T-helper 2 cell treated with Interferon-gamma antibody and Interleukin-4, amounts not matched to agents 100 ng/mL and 5 ng/mL, for 36 hours (primary cell): ENCODE measurements around the gene TMEM182. TPM values are rescaled to one million over a fixed set of nuclear protein-coding genes. Genes with fewer than 3 reads are reported as not detected.

ENCODE experiments used
- intact Hi-C: fragments of 100-400 bp; cut with micrococcal nuclease; formaldehyde crosslinking; loops from one replicate; pipeline ENCODE4 v1.15.1; 2023
- total RNA-seq: library from RNA; stranded (reverse); gene quantifications from 2 replicates; pipeline ENCODE4 v1.2.3, GENCODE V29; 2022

The TMEM182 gene, protein sequence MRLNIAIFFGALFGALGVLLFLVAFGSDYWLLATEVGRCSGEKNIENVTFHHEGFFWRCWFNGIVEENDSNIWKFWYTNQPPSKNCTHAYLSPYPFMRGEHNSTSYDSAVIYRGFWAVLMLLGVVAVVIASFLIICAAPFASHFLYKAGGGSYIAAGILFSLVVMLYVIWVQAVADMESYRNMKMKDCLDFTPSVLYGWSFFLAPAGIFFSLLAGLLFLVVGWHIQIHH
- total RNA-seq: 2.3 and 3.2 TPM in 2 replicates

DNA sequence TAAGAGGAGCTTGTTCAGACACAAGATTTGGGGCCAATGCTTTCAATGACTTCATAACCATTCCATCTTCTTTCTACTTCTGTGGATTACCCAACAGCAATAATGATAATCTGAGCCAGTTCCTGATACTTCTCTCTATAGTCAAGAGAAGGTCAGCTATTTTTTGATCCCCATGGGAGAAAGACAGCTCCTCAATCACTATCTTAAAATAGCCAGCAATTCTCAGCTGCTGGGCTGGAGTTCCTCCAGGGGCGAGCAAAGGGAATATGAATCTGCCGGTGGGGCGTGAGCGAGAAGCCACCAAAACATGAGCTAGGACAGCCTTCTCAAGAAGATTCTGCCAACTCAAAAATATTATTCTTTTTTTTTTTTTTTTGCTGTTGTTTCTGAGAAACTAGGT lies at the start of gene TMEM182:
TSS of gene TMEM182 (plus strand) at position 269 of the 400 bp plus-strand sequence. CDS start 187 bp downstream, outside the sequence.
- intact Hi-C loops: no loop called here

DNA sequence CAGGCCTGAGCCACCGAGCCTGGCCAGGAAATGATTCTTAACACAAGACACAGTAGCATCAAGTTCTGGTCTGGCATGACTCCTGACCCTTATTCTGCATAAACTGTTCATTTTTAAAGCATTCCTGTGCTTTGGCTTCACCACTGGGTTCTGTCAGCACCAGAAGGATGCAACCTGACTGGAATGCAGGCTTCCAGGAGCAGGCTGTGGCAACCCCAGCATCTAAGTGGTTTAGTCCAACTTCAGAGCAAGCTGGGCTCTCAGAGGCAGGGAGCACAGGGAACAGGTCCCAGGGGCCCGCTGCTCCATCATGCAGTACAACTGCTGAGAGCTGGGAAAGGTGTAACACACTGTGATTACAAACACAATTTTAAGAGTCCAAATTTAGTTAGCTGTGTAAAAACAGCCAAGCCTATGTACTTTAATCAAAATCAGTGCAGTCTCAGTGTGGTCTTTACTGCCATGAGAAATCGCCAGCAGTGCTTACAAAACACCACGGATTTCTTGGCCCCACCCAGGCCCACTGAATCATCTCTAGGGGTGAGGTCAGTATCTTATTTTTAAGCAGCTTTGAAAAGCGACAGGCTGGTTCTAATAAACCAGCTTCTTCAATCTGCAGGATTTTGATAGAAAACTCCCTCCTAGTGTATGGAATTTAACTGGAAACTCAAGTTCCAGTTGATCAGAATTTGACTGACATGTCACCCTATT lies 44.4 kb upstream of the TMEM182 start:
- intact Hi-C loops: no loop called here

DNA sequence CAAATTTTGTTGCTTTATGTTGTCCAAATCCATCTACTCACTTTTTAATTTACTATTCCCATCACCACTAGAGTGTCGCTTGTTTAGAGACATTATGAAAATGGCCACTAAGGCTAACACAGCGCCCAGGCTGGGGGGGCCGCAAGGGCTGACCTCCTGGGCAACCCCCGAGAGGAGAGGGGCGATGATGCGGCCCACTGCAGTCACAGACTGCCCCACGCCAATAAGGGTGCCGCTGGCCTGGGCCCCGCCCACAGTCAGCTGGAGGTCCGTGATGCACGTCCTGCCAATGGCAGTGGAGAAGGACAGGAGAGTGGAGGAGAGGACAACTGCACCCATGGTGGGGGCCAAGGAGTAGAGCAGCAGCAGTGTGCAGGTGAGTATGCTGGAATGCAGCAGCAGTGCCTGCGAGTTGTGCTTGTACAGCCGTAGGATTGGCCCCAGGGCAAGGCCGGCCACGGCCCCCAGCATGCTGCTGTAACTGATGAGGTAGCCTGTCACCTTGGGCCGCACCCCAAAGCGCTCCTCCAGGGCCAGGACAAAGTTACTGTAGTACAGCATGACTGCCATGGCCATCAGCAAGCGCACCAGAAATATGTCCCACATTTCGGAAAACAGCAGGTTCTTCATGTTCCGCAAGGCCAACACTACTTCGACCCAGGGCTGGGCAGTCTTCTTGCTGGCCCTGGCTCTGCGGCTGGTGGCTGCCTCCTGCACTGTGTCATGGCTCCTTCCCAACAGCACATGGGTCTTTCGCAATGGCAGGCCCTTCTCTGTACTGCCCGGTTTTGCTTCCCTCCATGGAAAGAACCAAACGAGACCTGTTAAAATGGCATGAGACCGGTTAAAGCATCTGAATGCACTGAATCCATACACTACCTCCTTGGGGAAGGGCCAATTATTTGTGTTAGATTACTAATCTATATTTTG lies 43.2 kb upstream of the TMEM182 start:
- intact Hi-C loops: no loop called here

DNA sequence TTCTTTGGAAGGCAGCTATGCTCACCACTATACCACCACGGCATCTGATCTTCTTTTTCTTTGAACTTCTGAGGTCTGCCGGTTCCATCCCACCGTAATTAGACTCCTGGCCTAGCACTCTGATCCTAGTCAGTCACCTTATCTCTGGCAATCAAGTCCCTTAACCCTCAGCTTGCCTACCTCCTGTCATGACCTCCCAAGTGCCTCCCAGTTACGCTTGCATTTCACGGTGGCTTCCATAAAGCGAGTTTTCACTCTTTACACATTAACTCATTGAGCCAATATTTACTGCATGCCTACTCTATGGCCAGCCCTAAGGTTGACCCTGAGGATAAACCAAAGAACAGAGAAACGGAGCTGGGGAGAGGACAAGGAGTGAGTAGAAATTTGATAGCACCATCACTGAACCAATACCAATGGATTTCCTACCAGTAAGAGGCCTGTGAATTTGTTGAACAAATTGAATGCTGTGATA lies 37.8 kb upstream of the TMEM182 start:
- intact Hi-C loops: no loop called here

DNA sequence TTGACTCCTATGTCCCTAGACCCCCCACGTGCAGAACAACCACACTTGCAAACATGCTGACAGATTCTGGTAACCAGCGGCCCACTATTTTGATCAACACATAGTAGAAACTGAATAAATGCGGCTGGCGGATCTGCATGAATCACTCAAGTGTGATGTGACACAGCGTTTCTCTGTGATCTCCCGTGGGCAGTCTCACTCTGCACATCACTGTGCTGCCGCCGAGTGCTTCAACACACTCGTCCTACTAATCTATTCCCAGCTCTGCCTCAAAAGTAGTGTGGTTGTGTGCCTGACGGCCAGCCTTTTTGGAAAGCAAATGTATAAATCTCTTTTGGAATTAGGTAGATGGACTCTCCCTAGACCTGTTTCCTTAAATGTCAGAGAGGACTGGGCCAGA lies 37.3 kb upstream of the TMEM182 start:
- intact Hi-C loops: no loop called here

DNA sequence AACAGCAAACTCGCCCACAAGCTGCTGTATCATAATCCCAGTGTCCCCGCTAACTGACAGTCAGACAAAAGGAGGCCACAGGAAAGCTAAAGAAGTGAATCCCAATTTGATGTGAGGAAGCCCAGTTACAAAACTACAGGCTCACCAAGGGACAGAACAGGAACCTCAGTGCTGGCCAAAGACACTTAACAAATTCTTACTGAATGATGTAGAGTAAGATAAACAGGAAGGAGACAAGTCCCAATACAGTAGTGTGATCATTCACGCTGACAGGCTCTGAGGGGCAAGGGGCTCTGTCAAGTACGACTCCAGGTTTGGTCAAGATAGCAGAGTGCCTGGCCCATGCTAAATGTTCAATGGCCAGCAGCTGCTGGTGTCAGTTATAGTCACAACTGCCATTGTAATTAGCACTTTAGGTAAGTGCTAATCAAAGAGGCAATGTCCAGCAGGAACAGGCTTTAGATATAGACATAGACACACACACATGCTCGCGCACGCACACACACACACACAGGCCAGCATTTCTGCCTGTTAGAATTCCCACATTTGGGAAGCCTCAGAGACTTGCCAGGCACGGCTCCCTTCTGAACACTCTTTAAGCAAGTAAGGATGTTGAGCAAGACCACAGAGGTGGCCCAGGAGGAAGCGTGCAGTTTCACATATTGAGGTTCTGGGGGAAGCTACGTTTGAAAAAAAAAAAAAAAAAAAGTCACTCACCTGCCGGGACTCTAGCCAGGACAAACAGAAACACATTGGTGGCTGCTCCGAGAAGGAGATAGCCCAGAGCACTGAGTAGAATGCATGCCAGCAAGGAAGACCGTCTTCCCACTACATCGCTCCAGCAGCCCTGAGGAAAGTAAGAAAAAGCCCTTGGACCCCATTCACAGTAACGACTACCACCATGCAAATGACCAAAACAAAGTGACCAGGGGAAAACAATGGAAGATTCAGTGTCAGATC lies 35.4 kb upstream of the TMEM182 start:
- intact Hi-C loops: no loop called here

DNA sequence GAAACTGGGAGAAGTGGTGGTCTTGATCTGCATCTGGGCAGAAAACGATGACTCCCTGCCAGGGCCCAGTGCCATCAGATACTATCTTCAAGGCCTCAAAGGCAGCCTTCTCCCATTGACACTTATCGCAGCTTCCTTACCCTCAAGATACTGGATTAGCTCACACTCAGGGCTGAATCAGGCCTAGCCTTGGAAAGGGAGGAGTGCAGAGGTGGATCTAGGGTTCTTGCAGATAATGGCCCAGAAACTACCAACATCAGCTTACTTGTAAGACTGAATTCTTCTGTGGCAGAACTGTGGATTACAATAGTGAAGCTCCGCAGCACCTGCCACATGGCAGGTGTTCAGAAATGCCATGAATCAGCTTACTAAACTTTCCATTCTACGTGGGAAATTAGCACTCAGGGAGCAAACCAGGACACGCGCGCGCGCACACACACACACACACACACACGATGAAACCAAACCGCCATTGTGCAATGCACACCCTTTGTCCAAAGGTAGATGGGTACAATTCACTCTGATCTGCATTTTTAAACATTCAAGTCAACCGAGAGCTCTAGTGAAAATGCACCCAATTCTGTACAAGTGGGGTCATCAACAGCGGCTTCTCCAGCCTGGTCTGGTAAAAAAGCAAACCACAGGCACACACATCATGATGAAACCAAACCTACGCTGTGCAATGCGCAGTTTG lies 26.3 kb upstream of the TMEM182 start:
- intact Hi-C loops: loop anchor here (2.0 kb wide), 1 partner anchor 15 kb away; no protein-coding TSS in a partner anchor

DNA sequence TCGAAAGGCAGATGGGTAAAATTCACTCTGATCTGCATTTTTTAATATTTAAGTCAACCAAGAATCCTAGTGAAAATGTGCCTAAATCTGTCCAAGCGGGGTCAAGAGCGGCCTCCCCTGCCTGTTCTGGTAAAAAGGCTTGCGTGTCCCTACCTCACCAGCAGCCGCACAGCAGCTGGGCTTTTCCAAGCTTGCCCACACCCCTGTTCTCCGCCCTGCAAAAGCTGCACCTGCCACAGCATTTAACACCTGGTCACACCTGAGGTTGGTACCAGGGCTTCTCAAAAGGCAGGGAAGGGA lies 25.8 kb upstream of the TMEM182 start:
- intact Hi-C loops: loop anchor here (2.0 kb wide), 1 partner anchor 15 kb away; no protein-coding TSS in a partner anchor

DNA sequence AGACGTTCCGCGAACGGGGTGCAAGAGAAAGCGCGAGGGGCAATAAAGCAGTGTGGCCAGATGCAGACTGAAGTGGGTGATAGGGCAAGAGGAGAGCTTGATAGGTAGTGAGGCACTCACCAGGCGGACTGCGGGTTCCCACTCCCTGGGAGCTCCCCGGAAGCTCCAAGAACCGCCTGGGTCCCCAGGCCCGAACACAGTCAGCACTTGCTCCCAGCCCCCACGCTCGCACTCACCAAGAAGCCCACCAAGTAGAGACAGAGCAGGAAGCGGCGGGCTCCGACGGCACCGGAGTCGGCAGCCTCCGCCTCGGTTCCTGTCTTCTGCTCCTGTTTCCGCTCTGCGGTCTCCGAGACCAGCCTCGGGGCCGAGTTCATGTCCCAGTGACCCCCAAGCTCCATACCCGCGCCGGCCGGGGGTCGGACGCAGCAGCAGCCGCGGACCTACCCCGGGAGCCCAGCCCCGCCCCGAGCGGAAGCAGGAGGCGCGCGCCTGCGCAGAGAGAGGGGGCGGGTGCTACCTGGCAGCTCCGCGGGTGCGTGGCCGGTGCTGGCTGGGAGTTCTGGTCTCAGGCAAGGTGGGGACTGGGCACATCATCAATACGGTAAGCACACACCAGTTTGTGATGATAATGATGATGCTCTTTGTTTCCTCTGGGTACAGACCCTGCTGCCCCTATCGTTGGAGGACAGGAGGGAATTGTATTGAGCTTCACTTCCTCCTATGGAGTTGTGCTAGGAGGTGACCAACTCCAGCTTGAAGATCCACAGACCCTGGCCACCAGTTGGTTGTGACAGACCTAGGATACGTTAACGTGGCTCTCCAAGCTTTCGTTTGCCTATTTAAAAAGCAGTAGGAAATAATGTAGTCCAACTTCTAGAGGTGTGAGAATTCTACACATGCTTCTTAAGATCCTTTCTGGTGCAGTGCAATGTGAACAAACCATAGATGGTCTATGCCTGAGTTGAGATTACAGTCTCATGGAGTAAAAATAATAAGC lies 25.1 kb upstream of the TMEM182 start:
- intact Hi-C loops: loop anchor here (2.0 kb wide), 1 partner anchor 14 kb away; no protein-coding TSS in a partner anchor

DNA sequence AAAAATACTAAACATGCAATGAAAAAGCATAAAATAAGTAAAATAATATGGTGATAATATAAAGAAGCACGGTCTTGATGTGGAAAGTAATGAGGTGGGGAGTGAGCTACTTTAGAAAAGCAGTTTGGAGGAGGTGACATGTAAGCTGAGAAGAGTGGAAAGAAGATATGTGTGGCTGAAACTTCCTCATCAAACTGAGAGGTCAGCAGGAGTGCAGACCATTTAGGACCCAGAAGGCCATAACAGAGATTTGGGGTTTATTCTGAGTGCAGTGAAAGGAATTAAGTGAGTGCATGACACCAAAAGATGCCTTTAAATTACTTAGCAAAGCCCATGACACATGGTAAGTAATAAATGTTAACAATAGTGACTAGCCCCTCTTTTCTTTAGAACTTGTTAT lies 24.4 kb upstream of the TMEM182 start:
- intact Hi-C loops: loop anchor here (2.0 kb wide), 1 partner anchor 13 kb away; no protein-coding TSS in a partner anchor

DNA sequence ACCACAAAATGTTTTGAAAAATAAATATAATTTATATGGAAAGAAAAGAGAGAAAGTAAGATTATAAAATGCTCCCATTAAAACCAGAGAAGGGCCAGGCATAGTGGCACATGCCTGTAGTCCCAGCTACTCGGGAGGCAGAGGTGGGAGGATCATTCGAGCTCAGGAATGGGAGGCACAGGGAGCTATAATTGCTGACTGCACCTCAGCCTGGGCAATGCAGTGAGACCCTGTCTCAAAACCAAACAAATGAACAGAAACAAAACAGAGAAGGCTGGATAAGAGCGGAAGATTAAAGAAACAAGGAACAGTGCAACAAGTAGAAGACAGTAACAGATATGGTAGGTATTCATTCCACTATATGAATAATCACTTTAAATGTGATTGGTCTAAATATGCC lies 18.6 kb upstream of the TMEM182 start:
- intact Hi-C loops: no loop called here

DNA sequence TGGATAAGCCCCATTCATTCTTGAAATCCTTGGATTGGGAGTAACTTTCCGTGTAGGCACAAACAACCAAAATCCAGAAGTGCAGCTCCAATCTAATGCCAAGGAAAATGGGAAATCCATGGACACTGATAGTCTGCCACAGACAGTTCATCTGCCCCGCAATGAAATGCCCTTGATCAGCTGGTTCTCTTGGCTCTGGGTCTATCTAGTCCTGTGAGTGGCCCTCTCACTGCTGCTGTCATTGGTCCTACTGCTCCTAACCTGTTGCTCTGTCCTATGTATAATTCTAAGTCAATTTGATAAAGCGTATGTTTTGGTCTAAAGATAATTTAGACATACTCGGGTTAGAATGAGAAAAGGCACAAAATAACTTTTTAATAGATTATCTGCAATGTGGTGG lies 13.7 kb upstream of the TMEM182 start:
- intact Hi-C loops: no loop called here

DNA sequence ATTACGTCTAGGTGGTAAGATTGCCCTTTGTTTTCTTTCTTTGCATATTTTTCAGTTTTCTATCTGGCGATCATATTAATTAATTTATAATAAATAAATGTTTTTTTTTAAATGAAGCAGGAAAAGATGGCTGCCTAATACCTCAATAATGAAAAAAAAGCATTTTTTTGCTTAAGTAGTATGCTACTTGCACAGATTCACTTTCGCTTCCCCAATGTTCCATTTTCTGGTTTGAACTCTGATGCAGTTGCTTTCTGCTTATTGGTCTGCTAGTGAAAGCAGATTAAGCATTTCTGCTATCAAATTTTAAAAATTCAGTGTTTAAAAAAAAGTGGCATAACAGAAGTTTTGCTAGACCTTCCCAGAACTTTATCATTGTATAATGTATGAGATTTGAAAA lies 11.9 kb upstream of the TMEM182 start:
- intact Hi-C loops: loop anchor here (2.0 kb wide), 1 partner anchor 13 kb away; a partner anchor contains a TSS

DNA sequence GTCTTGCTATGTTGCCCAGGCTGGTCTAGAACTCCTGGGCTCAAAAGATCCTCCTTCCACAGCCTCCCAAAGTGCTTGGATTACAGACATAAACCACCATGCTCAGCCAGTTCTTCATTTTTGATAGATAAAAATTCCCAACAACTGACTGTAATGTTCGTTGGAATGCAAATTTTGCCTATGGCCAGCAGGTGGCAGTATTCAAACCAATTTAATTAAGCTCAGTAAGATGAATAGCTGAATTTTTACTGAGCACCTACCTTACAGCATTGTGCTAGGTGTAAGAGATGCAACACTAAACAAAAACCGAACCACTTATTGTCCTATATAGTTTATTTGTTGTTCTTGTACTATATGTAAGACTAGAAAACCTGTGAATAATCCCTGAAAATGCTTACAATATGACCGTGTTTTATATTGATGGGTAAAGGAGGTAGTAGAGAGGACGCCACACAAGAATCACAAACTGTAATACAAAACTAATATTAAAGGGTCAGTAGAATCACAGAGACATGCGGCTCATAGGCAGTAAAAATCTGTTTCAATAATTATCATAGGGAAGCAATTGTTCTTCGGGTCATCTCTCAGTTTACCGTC lies 8.2 kb upstream of the TMEM182 start:
- intact Hi-C loops: loop anchor here (1.0 kb wide), 1 partner anchor 53 kb away; no protein-coding TSS in a partner anchor

DNA sequence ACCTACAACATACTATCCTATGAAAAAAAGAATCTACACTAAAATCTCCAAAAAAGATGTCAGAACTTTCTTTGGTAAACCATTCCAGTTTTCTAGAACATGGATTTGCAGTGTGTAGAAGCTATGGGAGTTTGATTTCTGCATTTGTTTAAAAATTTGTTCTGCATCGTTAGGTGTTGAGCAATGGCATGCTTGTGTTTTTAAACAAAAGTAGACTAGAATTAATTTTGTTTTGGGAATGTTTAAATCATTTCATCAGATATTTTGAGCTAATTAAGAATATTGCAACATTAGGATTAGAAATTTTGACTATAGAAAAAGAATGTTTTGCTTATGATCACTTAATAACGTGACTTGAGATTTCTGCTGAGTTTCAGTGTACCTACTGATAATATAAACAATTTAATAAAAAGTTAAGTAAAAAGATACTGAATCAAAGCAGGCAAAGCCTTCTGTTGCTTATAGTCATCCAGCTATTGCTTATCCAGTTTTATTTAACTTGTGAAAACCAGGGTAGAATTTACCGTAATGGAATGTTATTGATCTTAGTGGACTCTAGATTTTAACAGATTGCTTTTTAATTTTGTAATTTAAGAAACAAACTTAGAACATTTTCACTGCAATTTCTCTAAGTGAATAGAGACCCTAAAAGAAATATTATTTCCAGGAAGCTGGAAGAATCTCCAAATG lies 7.2 kb upstream of the TMEM182 start:
- intact Hi-C loops: no loop called here

DNA sequence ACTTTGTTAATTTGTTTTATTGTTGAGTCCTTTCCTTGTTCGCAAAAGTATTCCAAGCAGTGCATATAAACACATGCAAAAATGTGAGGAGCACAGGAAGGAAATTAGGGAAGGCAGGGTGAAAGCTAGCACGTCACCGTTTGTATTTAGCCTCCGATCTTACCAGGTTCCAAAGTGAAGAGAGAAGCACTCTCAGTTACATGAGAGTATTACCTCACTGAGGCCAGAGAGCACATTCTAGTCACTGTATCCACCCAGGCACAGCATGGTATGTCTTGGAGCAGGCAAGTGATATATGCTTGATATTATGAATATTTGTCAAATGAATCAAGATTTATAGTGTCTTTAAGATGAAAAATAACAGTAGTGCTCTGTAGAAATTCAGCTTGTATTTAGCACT lies 6.5 kb upstream of the TMEM182 start:
- intact Hi-C loops: no loop called here

DNA sequence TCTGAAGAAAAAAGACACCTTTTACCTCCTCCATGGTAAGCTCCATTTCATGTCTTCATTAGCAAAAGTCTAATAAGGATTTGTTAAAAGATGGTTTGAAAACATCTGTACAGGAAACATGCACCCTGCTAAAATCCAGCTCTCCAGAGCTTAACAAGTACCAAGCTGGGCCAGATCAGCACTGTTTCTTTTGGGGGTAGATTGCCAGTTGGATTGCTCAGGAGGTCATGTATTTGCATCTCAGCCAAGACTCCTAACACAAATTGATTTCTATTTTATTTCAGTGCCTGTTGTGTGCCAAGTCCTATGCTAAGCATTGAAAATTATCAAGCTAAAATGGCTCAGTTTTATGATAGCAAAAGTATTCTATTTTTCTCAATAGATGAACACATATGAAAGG lies 3.4 kb upstream of the TMEM182 start:
- intact Hi-C loops: no loop called here

DNA sequence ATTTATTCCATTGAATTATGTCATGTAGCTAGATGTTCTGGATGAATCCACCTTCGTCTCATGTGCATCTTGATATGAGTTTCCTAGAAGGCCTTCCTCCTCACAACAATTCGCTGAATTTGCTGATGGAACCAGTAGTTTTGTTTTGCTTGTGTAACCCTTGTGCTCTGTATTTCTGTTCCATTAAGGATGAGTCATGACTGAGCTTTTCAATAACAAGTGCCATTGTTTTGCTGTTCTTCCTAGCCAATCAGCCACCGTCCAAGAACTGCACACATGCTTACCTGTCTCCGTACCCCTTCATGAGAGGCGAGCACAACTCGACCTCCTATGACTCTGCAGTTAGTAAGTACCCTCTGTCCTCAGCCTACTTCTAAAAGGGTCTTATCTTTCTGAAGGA lies 2.3 kb downstream of the TMEM182 start:
- intact Hi-C loops: no loop called here
